OCI-LY3 (cell line): ENCODE data around the gene CPNE8.

Experiments
- H2AFZ ChIP-seq: fragments of 200-600, 300-600 bp; shearing (Covaris generic); 2 replicates; pipeline ENCODE4 v1.6.0; 2014; ENCODE audit warnings: antibody characterized with exemption, low read depth, low read length
- H3K27ac ChIP-seq: fragments of 200-600, 300-600 bp; sonication (generic); 2 replicates; pipeline ENCODE4 v1.5.1; 2014; ENCODE audit warnings: mild to moderate bottlenecking, low read length, moderate library complexity, mixed read lengths
- H3K27me3 ChIP-seq: fragments of 200-600, 300-600 bp; sonication (generic); 2 replicates; pipeline ENCODE4 v1.6.1; 2014; ENCODE audit warnings: low read depth, low read length, mixed read lengths
- H3K36me3 ChIP-seq: fragments of 200-600, 300-600 bp; sonication (generic); replicated peaks from 2 replicates; pipeline ENCODE3; 2014; ENCODE audit warnings: low read depth, low read length, mixed read lengths
- H3K4me1 ChIP-seq: fragments of 300-600, 200-600 bp; sonication (generic); 2 replicates; pipeline ENCODE4 v1.6.1; 2014; ENCODE audit warnings: low read length, mixed read lengths
- H3K4me2 ChIP-seq: fragments of 200-600, 300-600 bp; sonication (generic); 2 replicates; pipeline ENCODE4 v1.6.1; 2014; ENCODE audit warnings: low read length, mixed read lengths
- H3K4me3 ChIP-seq: fragments of 300-600, 200-600 bp; sonication (generic); 2 replicates; pipeline ENCODE4 v1.5.1; 2014; ENCODE audit warnings: antibody characterized with exemption, mild to moderate bottlenecking, low read length, moderate library complexity
- H3K79me2 ChIP-seq: fragments of 300-600, 200-600 bp; shearing (Covaris generic); 2 replicates; pipeline ENCODE4 v1.6.1; 2014; ENCODE audit warnings: mild to moderate bottlenecking, low read length, mixed read lengths
- H3K9ac ChIP-seq: fragments of 300-600, 200-600 bp; shearing (Covaris generic); 2 replicates; pipeline ENCODE4 v1.6.0; 2014; ENCODE audit warnings: mild to moderate bottlenecking, low read length, moderate library complexity
- H3K9me3 ChIP-seq: fragments of 200-600, 300-600 bp; shearing (Covaris generic); 2 replicates; pipeline ENCODE4 v1.6.1; 2014; ENCODE audit warnings: low read length, mixed read lengths; ENCODE audit not compliant: insufficient read depth
- H4K20me1 ChIP-seq: fragments of 200-600, 300-600 bp; sonication (generic); 2 replicates; pipeline ENCODE4 v1.6.1; 2016; ENCODE audit warnings: low read length, mixed read lengths; ENCODE audit not compliant: insufficient read depth
- CTCF ChIP-seq: fragments of 200-600, 300-600 bp; sonication (generic); IDR thresholded peaks from 2 replicates; pipeline ENCODE4 v1.5.1; 2014; ENCODE audit warnings: antibody characterized with exemption, low read length, low read depth
- EZH2phosphoT487 ChIP-seq: fragments of 200-600 bp; shearing (Covaris generic); IDR thresholded peaks from 2 replicates; pipeline ENCODE4 v1.6.1; 2018; ENCODE audit warnings: antibody characterized with exemption, mixed run types, low read depth

The CPNE8 gene

DNA sequence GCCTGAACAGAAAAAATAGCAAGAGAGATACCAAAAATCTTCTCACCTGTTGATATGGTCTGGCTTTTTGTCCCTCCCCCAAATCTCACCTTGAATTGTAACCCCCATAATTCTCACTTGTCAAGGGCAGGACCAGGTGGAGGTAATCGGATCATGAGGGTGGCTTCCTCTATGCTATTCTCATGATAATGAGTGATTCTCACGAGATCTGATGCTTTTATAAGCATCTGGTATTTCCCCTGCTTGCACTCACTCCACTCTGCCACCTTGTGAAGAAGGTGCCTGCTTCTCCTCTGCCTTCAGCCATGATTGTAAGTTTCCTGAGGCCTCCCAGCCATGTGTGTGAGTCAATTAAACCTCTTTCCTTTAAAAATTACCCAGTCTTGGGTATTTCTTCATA is 291.2 kb downstream of the CPNE8 start:
- H3K9ac ChIP-seq = no peak overlapping the region
- no peaks in the 10 kb centered on the region for H3K36me3 ChIP-seq
- H3K79me2 ChIP-seq = no peaks in the 10 kb centered on the region
- no peak overlapping the region for H2AFZ ChIP-seq
- H3K27ac ChIP-seq = no peak overlapping the region
- no peaks in the 10 kb centered on the region for H3K4me1 ChIP-seq
- no peaks in the 10 kb centered on the region for H3K27me3 ChIP-seq
- no peak for TF ChIP-seq EZH2phosphoT487
- no peak for TF ChIP-seq CTCF
- no peak overlapping the region for H3K4me2 ChIP-seq
- H4K20me1 ChIP-seq = no peaks in the 10 kb centered on the region
- no peaks in the 10 kb centered on the region for H3K9me3 ChIP-seq
- H3K4me3 ChIP-seq = no peak overlapping the region

DNA sequence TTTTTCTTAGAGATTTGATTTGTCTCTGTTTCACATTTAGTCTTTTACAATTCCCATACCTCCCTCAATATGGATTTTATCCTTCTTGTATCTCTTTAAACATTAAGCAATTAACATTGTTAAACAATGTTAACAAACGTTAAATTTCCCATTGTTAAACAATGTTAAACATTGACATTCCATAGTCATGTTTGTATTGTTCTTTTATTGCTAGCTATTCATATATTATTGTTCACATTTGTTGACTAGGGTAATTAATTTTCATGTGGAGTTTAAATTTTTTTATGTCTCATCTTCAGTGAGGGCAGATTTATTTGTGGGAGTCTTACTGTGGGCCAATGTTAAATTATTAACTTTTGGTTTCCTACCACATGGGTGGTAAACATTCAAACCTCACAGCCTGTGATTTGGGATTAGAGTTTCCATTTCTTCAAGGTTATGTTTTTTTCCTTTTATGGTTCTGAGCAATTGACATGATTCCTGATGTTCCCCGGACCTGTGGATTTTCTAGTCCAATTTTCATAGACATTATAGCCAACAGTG is 294.5 kb downstream of the CPNE8 start:
- Histone ChIP-seq H3K4me3 (no peak overlapping the region), H3K4me1 (no peaks in the 10 kb centered on the region), H3K79me2 (no peaks in the 10 kb centered on the region), H3K9me3 (no peaks in the 10 kb centered on the region), H3K9ac (no peak overlapping the region), H2AFZ (no peak overlapping the region), H3K4me2 (no peak overlapping the region), H3K36me3 (no peaks in the 10 kb centered on the region), H4K20me1 (no peaks in the 10 kb centered on the region), H3K27me3 (no peaks in the 10 kb centered on the region), H3K27ac (no peak overlapping the region)
- TF ChIP-seq CTCF = no peak
- TF ChIP-seq EZH2phosphoT487 = no peak

- Histone ChIP-seq H2AFZ (no peak overlapping the region), H3K79me2 (no peaks in the 10 kb centered on the region), H3K27ac (no peak overlapping the region), H3K27me3 (no peaks in the 10 kb centered on the region), H3K4me2 (no peak overlapping the region), H3K4me3 (no peak overlapping the region), H4K20me1 (no peaks in the 10 kb centered on the region), H3K9ac (no peak overlapping the region), H3K36me3 (no peaks in the 10 kb centered on the region), H3K4me1 (no peaks in the 10 kb centered on the region), H3K9me3 (no peaks in the 10 kb centered on the region)
- no peak for TF ChIP-seq CTCF
- no peak for TF ChIP-seq EZH2phosphoT487
Observed at GRCh38 chr12:38607295-38607694, 298.1 kb downstream of the CPNE8 start.
